Nephron progenitor cell (in vitro differentiated cells): ENCODE results near the gene LPCAT4.
A peak's percentile ranks its signal among the peaks of the same experiment; 100 is the strongest.
"Not testable (repeated sequence)": the region's sequence is repeated elsewhere in the genome, so short reads cannot be mapped to it uniquely, and the experiment has no call there.

Source experiments
- DNase-seq: peaks from one replicate; pipeline ENCODE4 v3.0.0; 2021
- H3K27ac Mint-ChIP-seq: 2 replicates; pipeline ENCODE4 v1.8.0; 2021; ENCODE audit warnings: mild to moderate bottlenecking, moderate library complexity, mixed read lengths
- H3K27me3 Mint-ChIP-seq: 2 replicates; pipeline ENCODE4 v1.8.0; 2021; ENCODE audit warnings: mild to moderate bottlenecking, low read depth, mixed read lengths; ENCODE audit not compliant: poor library complexity
- H3K36me3 Mint-ChIP-seq: 2 replicates; pipeline ENCODE4 v1.8.0; 2021; ENCODE audit warnings: low read depth, mixed read lengths
- H3K4me1 Mint-ChIP-seq: 2 replicates; pipeline ENCODE4 v1.8.0; 2021; ENCODE audit warnings: mixed read lengths
- H3K4me3 Mint-ChIP-seq: 2 replicates; pipeline ENCODE4 v1.8.0; 2021; ENCODE audit warnings: mild to moderate bottlenecking, moderate library complexity, mixed read lengths
- H3K9me3 Mint-ChIP-seq: 2 replicates; pipeline ENCODE4 v1.8.0; 2021; ENCODE audit warnings: mild to moderate bottlenecking, moderate library complexity, mixed read lengths
- CTCF ChIP-seq: fragments of 200-600 bp; sonication (generic); IDR thresholded peaks from 2 replicates; pipeline ENCODE4 v1.5.0; 2021; ENCODE audit warnings: antibody characterized with exemption

LPCAT4 gene

GRCh38 chr15:34347951-34348638 lies 18.9 kb downstream of the LPCAT4 start:
- TF ChIP-seq CTCF, result no peak

GRCh38 chr15:34342737-34343575 lies 24.0 kb downstream of the LPCAT4 start, which contains the start of the genes NOP10 and NUTM1:
TSS of gene NOP10 (minus strand) at chr15:34343136. CDS start at chr15:34343073, 63 bp downstream.
TSS of gene NUTM1 (plus strand) at chr15:34343315. CDS start at chr15:34343697, 382 bp downstream.
- peaks cover 4% of the 10 kb centered on the region for H3K9me3 Mint-ChIP-seq
- peak within 1 kb of the TSS; percentile 82 for H3K27ac Mint-ChIP-seq
- peak; percentile 93 for TF ChIP-seq CTCF
- H3K36me3 Mint-ChIP-seq, result peaks cover 22% of the 10 kb centered on the region
- no peak within 1 kb of the TSS for H3K4me3 Mint-ChIP-seq
- H3K27me3 Mint-ChIP-seq, result peaks cover 11% of the 10 kb centered on the region
- peak; percentile 92 for DNase-seq
- H3K4me1 Mint-ChIP-seq, result peaks cover 23% of the 10 kb centered on the region

More at GRCh38 chr15:34347951-34348638, 18.9 kb downstream of the LPCAT4 start:
- Mint-ChIP-seq H3K4me1 (peaks cover 4% of the 10 kb centered on the region), H3K27me3 (peaks cover 11% of the 10 kb centered on the region), H3K4me3 (no peak overlapping the region), H3K27ac (no peak overlapping the region), H3K9me3 (no peaks in the 10 kb centered on the region), H3K36me3 (no peaks in the 10 kb centered on the region)
- no peak for DNase-seq

- Mint-ChIP-seq H3K27ac (peak overlapping the region; percentile 82), H3K27me3 (peaks cover 11% of the 10 kb centered on the region), H3K36me3 (peaks cover 22% of the 10 kb centered on the region), H3K4me1 (peaks cover 23% of the 10 kb centered on the region)
- DNase-seq, H3K4me3 Mint-ChIP-seq, H3K9me3 Mint-ChIP-seq: not testable (repeated sequence)
These were observed 24.7 kb downstream of the LPCAT4 start for GRCh38 chr15:34342213-34342736.

GRCh38 chr15:34341381-34342212 lies 25.4 kb downstream of the LPCAT4 start:
- peaks cover 30% of the 10 kb centered on the region for H3K4me1 Mint-ChIP-seq
- H3K4me3 Mint-ChIP-seq, result no peak overlapping the region
- peaks cover 15% of the 10 kb centered on the region for H3K27me3 Mint-ChIP-seq
- DNase-seq, result no peak
- peaks cover 22% of the 10 kb centered on the region for H3K36me3 Mint-ChIP-seq
- peaks cover 4% of the 10 kb centered on the region for H3K9me3 Mint-ChIP-seq
- peak overlapping the region; percentile 82 for H3K27ac Mint-ChIP-seq
- no peak for TF ChIP-seq CTCF

- Mint-ChIP-seq H3K4me1 (peaks cover 46% of the 10 kb centered on the region), H3K4me3 (peak overlapping the region; percentile 45)
These were observed 27.1 kb downstream of the LPCAT4 start for GRCh38 chr15:34339946-34340345.

More at GRCh38 chr15:34339946-34340345, 27.1 kb downstream of the LPCAT4 start:
- Mint-ChIP-seq H3K27me3 (peaks cover 16% of the 10 kb centered on the region), H3K27ac (no peak overlapping the region), H3K9me3 (peaks cover 4% of the 10 kb centered on the region), H3K36me3 (peaks cover 22% of the 10 kb centered on the region)
- no peak for TF ChIP-seq CTCF
- no peak for DNase-seq
